CD4-positive, alpha-beta T cell treated with Interferon alpha-2 for 1 hour (primary cell): ENCODE results near the gene CACNA1H.
A peak's percentile ranks its signal among the peaks of the same experiment; 100 is the strongest.

Experiments
- DNase-seq, 2 donors: peaks; one replicate each; pipeline ENCODE4 v3.0.0-alpha.2; 2020 to 2022

CACNA1H gene

GRCh38 chr16:1143761-1144450 lies 9.0 kb upstream of the CACNA1H start:
- DNase-seq: no peak

GRCh38 chr16:1144476-1145382 lies 8.2 kb upstream of the CACNA1H start:
- no peak for DNase-seq

GRCh38 chr16:1145383-1146100 lies 7.4 kb upstream of the CACNA1H start:
- no peak for DNase-seq

- DNase-seq: no peak
Measured at GRCh38 chr16:1146409-1146808, 6.5 kb upstream of the CACNA1H start.

- no peak for DNase-seq
Measured at GRCh38 chr16:1147027-1147426, 5.9 kb upstream of the CACNA1H start.

GRCh38 chr16:1149101-1149636 lies 3.7 kb upstream of the CACNA1H start:
- no peak for DNase-seq

- peak in 1 of 2 donors; percentile 30 for DNase-seq
Measured at GRCh38 chr16:1150511-1150982, 2.4 kb upstream of the CACNA1H start.

- no peak for DNase-seq
Measured at GRCh38 chr16:1151424-1152122, 1.3 kb upstream of the CACNA1H start.

GRCh38 chr16:1152123-1152638 lies 725 bp upstream of the CACNA1H start:
- DNase-seq: peak; percentile 49 to 54

GRCh38 chr16:1153480-1154160 lies 714 bp downstream of the CACNA1H start:
- DNase-seq: no peak

- no peak for DNase-seq
Measured at GRCh38 chr16:1154291-1154886, 1.5 kb downstream of the CACNA1H start.

- DNase-seq: no peak
Measured at GRCh38 chr16:1154887-1155331, 2.0 kb downstream of the CACNA1H start.

- DNase-seq: no peak
Measured at GRCh38 chr16:1155353-1156054, 2.6 kb downstream of the CACNA1H start.

GRCh38 chr16:1156055-1156982 lies 3.4 kb downstream of the CACNA1H start:
- DNase-seq: no peak

GRCh38 chr16:1156983-1157638 lies 4.2 kb downstream of the CACNA1H start:
- no peak for DNase-seq

GRCh38 chr16:1157639-1158455 lies 4.9 kb downstream of the CACNA1H start:
- no peak for DNase-seq

GRCh38 chr16:1158456-1159324 lies 5.8 kb downstream of the CACNA1H start:
- DNase-seq: no peak
